H9 (cell line): ENCODE measurements around the gene CDH23. TPM values are rescaled to one million over a fixed set of nuclear protein-coding genes. Genes with fewer than 3 reads are reported as not detected.

Experiments
- DNase-seq: peaks from one replicate; pipeline ENCODE4 v3.0.0-alpha.2; 2017
- H2AFZ ChIP-seq: one replicate; pipeline ENCODE4 v1.6.1; 2013; ENCODE audit warnings: mild to moderate bottlenecking, low read length, control low read depth, moderate library complexity
- H2AK5ac ChIP-seq: 2 replicates; pipeline ENCODE4 v1.6.1; 2013; ENCODE audit warnings: low read length, control low read depth, mixed read lengths; ENCODE audit not compliant: insufficient read length
- H2BK120ac ChIP-seq: one replicate; pipeline ENCODE4 v1.6.1; 2013; ENCODE audit warnings: low read depth, mild to moderate bottlenecking, low read length, control low read depth, inconsistent platforms; ENCODE audit not compliant: poor library complexity, severe bottlenecking
- H2BK12ac ChIP-seq: 2 replicates; pipeline ENCODE4 v1.6.1; 2013; ENCODE audit warnings: low read length, control low read depth, mixed read lengths, low read depth; ENCODE audit not compliant: insufficient read length
- H2BK15ac ChIP-seq: 2 replicates; pipeline ENCODE4 v1.6.1; 2013; ENCODE audit warnings: low read depth, low read length, control low read depth
- H2BK20ac ChIP-seq: one replicate; pipeline ENCODE4 v1.6.1; 2013; ENCODE audit warnings: low read depth, mild to moderate bottlenecking, low read length, control low read depth, inconsistent platforms; ENCODE audit not compliant: poor library complexity, severe bottlenecking
- H2BK5ac ChIP-seq: 2 replicates; pipeline ENCODE4 v1.6.1; 2013; ENCODE audit warnings: low read length, control low read depth, mixed read lengths; ENCODE audit not compliant: insufficient read length
- H3K14ac ChIP-seq: 2 replicates; pipeline ENCODE4 v1.6.1; 2013; ENCODE audit warnings: low read length, control low read depth; ENCODE audit not compliant: insufficient read depth
- H3K18ac ChIP-seq: 2 replicates; pipeline ENCODE4 v1.6.1; 2013; ENCODE audit warnings: low read depth, mild to moderate bottlenecking, mixed read lengths, low read length, control low read depth; ENCODE audit not compliant: insufficient read length
- H3K23ac ChIP-seq: 2 replicates; pipeline ENCODE4 v1.6.1; 2013; ENCODE audit warnings: low read length, control low read depth, mixed read lengths, low read depth; ENCODE audit not compliant: insufficient read length
- H3K23me2 ChIP-seq: 2 replicates; pipeline ENCODE4 v1.6.1; 2013; ENCODE audit warnings: low read depth, mild to moderate bottlenecking, mixed read lengths, low read length, control low read depth; ENCODE audit not compliant: insufficient read length, poor library complexity, severe bottlenecking
- H3K27ac ChIP-seq: 2 replicates; pipeline ENCODE4 v1.5.1; 2013; ENCODE audit warnings: low read length, control low read depth, mixed read lengths, low read depth; ENCODE audit not compliant: insufficient read length
- H3K27me3 ChIP-seq: 2 replicates; pipeline ENCODE4 v1.6.1; 2013; ENCODE audit warnings: low read length, control low read depth, inconsistent platforms; ENCODE audit not compliant: insufficient read depth
- H3K4ac ChIP-seq: 2 replicates; pipeline ENCODE4 v1.6.1; 2013; ENCODE audit warnings: low read depth, mild to moderate bottlenecking, control low read depth, inconsistent platforms, low read length, moderate library complexity
- H3K4me1 ChIP-seq: 2 replicates; pipeline ENCODE4 v1.6.1; 2013; ENCODE audit warnings: low read length, control low read depth, inconsistent platforms; ENCODE audit not compliant: insufficient read depth
- H3K4me2 ChIP-seq: 2 replicates; pipeline ENCODE4 v1.6.1; 2013; ENCODE audit warnings: low read length, control low read depth, mixed read lengths; ENCODE audit not compliant: insufficient read length, insufficient read depth
- H3K56ac ChIP-seq: 2 replicates; pipeline ENCODE4 v1.6.1; 2013; ENCODE audit warnings: low read depth, mild to moderate bottlenecking, mixed read lengths, low read length, control low read depth; ENCODE audit not compliant: insufficient read length
- H3K79me1 ChIP-seq: 2 replicates; pipeline ENCODE4 v1.6.1; 2013; ENCODE audit warnings: low read depth, mild to moderate bottlenecking, moderate library complexity, low read length, control low read depth, inconsistent platforms; ENCODE audit not compliant: insufficient read depth, poor library complexity, severe bottlenecking
- H3K79me2 ChIP-seq: 2 replicates; pipeline ENCODE4 v1.6.1; 2013; ENCODE audit warnings: low read length, control low read depth, inconsistent platforms; ENCODE audit not compliant: insufficient read depth
- H3K9ac ChIP-seq: 2 replicates; pipeline ENCODE4 v1.6.1; 2013; ENCODE audit warnings: low read length, control low read depth, mixed read lengths; ENCODE audit not compliant: insufficient read length; ENCODE audit errors: extremely low read depth
- H3K9me3 ChIP-seq: one replicate; pipeline ENCODE4 v1.6.1; 2013; ENCODE audit warnings: low read depth, low read length, inconsistent platforms; ENCODE audit not compliant: control insufficient read depth
- H3T11ph ChIP-seq: one replicate; pipeline ENCODE4 v1.6.1; 2013; ENCODE audit warnings: mild to moderate bottlenecking, low read length, control low read depth, inconsistent platforms
- H4K20me1 ChIP-seq: one replicate; pipeline ENCODE4 v1.6.1; 2013; ENCODE audit not compliant: control insufficient read depth, insufficient read length, insufficient read depth
- H4K5ac ChIP-seq: 2 replicates; pipeline ENCODE4 v1.6.1; 2013; ENCODE audit warnings: low read depth, mild to moderate bottlenecking, mixed read lengths, low read length, control low read depth; ENCODE audit not compliant: insufficient read length
- H4K8ac ChIP-seq: replicated peaks from 2 replicates; pipeline ENCODE4 v1.6.1; 2013; ENCODE audit warnings: low read length, control low read depth, mixed read lengths, low read depth; ENCODE audit not compliant: insufficient read length
- H4K91ac ChIP-seq: 2 replicates; pipeline ENCODE4 v1.6.1; 2013; ENCODE audit warnings: low read depth, mild to moderate bottlenecking, moderate library complexity, mixed read lengths, low read length, control low read depth; ENCODE audit not compliant: insufficient read length
- H3K27ac Mint-ChIP-seq, 3 experiments: 2 replicates in 2 of 3; 3 replicates in 1 of 3; pipeline ENCODE4 v1.8.0; 2020 to 2021; ENCODE audit warnings: mixed read lengths in 3 of 3, mild to moderate bottlenecking in 1 of 3, moderate library complexity in 1 of 3
- H3K27me3 Mint-ChIP-seq: 2 replicates; pipeline ENCODE4 v1.8.0; 2021; ENCODE audit warnings: low read depth, mild to moderate bottlenecking, moderate library complexity, mixed read lengths
- H3K36me3 Mint-ChIP-seq, 3 experiments: 2 replicates in 2 of 3; 3 replicates in 1 of 3; pipeline ENCODE4 v1.8.0; 2020 to 2021; ENCODE audit warnings: low read depth in 3 of 3, mixed read lengths in 3 of 3; ENCODE audit not compliant: insufficient read depth in 1 of 3
- H3K4me1 Mint-ChIP-seq, 2 experiments: 2 replicates each; pipeline ENCODE4 v1.8.0; 2020; ENCODE audit warnings: mixed read lengths in 2 of 2
- H3K4me3 Mint-ChIP-seq, 2 experiments: 2 replicates in 1 of 2; 3 replicates in 1 of 2; pipeline ENCODE4 v1.8.0; 2020 to 2021; ENCODE audit warnings: mild to moderate bottlenecking in 2 of 2, mixed read lengths in 2 of 2, moderate library complexity in 1 of 2
- H3K9me3 Mint-ChIP-seq, 2 experiments: 2 replicates in 1 of 2; 3 replicates in 1 of 2; pipeline ENCODE4 v1.8.0; 2020; ENCODE audit warnings: mild to moderate bottlenecking in 2 of 2, mixed read lengths in 2 of 2, moderate library complexity in 1 of 2
- WGBS: extraction: QIAGEN DNeasy Blood & Tissue Kit; methylation state at CpG from one replicate; pipeline ENCODE4 v1.1.7; 2013; ENCODE audit warnings: missing lambda C conversion rate, low lambda C conversion rate, mixed read lengths; ENCODE audit not compliant: insufficient read length; ENCODE audit errors: extremely low coverage; 5-methylcytosine and 5-hydroxymethylcytosine counted together
- total RNA-seq: library from RNA; stranded (reverse); gene quantifications from 2 replicates; pipeline ENCODE4 v1.2.1, GENCODE V29; 2021
- TF ChIP-seq, protein P1 (sequence below): fragments of 200-600 bp; sonication (generic); conservative IDR thresholded peaks from 3 replicates; pipeline ENCODE4 v1.8.0; 2021; ENCODE audit warnings: antibody characterized with exemption, mild to moderate bottlenecking

Gene CDH23
- total RNA-seq, 1 experiment from 2014 or later: 2.1 TPM

DNA sequence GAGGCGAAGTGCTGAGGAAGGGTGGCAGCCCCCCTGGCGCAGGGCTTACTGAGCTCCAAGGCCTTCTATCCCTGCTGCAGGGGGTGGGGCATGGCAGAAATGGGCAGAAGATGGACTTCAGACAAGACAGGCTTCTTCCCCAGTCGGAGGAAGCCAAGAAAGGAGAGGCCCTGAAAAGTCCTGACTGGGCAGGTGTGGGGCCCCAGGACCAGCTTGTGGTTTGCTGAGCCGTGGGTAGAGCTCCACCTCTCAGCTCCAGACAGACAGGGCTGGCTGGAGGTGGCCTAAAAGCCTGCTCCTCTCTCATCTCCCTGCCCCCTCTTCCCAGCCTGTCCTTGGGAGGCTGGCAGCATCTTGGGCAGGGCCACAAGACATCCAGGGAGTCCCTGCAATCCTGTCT, 255.2 kb downstream of the CDH23 start:
- Histone ChIP-seq H4K8ac (no peak overlapping the region), H2AK5ac (no peak overlapping the region), H3K4ac (no peak overlapping the region), H3K23ac (no peak overlapping the region), H3T11ph (no peak overlapping the region), H4K5ac (no peak overlapping the region), H2BK15ac (no peak overlapping the region), H3K79me2 (no peaks in the 10 kb centered on the region), H3K27ac (no peak overlapping the region), H3K27me3 (no peaks in the 10 kb centered on the region; the same call in 1 of the 2 replicates), H3K56ac (no peak overlapping the region), H3K23me2 (no peaks in the 10 kb centered on the region), H4K20me1 (no peaks in the 10 kb centered on the region), H2BK5ac (no peak overlapping the region), H3K9me3 (no peaks in the 10 kb centered on the region), H2BK12ac (no peak overlapping the region), H3K79me1 (no peaks in the 10 kb centered on the region), H3K14ac (no peak overlapping the region; the same call in 1 of the 2 replicates), H3K4me1 (peaks cover 5% of the 10 kb centered on the region; the same call in 1 of the 2 replicates), H3K4me2 (no peak overlapping the region), H4K91ac (no peak overlapping the region), H2BK20ac (no peak overlapping the region), H3K18ac (no peak overlapping the region), H2AFZ (no peak overlapping the region), H2BK120ac (no peak overlapping the region), H3K9ac (no peak overlapping the region)
- Mint-ChIP-seq H3K27me3 (peaks cover 50% of the 10 kb centered on the region), H3K36me3 (peaks cover 0 to 2% (median 0%) of the 10 kb centered on the region in 3 experiments; a peak in 2 of 7 replicates), H3K4me3 (no peak overlapping the region; a peak in 1 of 5 replicates), H3K9me3 (no peaks in the 10 kb centered on the region), H3K27ac (no peak overlapping the region), H3K4me1 (peaks cover 39 to 43% of the 10 kb centered on the region in 2 experiments)
- DNase-seq: no peak
- TF ChIP-seq, protein P1, sequence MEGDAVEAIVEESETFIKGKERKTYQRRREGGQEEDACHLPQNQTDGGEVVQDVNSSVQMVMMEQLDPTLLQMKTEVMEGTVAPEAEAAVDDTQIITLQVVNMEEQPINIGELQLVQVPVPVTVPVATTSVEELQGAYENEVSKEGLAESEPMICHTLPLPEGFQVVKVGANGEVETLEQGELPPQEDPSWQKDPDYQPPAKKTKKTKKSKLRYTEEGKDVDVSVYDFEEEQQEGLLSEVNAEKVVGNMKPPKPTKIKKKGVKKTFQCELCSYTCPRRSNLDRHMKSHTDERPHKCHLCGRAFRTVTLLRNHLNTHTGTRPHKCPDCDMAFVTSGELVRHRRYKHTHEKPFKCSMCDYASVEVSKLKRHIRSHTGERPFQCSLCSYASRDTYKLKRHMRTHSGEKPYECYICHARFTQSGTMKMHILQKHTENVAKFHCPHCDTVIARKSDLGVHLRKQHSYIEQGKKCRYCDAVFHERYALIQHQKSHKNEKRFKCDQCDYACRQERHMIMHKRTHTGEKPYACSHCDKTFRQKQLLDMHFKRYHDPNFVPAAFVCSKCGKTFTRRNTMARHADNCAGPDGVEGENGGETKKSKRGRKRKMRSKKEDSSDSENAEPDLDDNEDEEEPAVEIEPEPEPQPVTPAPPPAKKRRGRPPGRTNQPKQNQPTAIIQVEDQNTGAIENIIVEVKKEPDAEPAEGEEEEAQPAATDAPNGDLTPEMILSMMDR: no peak
- WGBS: no CpG with 5 or more reads among the region's 4 CpGs
